GM12878 (cell line): ENCODE measurements around the gene TUBB. TPM values are rescaled to one million over a fixed set of nuclear protein-coding genes. Genes with fewer than 3 reads are reported as not detected.

Experiments
- ATAC-seq: fragments of 200-7000 bp; cut with Tn5 transposase; 3 replicates; pipeline ENCODE4 v1.9.1; 2020; ENCODE audit warnings: mild to moderate bottlenecking, moderate library complexity
- BruUV-seq: library from RNA; stranded (reverse); fragments of 400-500 nt; replicated peaks from 2 replicates; lab custom pipeline; 2021; lab: Mats Ljungman, UMichigan
- CTCF ChIA-PET: fragments of 300-600 bp; sonication (Branson Sonifier 250); formaldehyde crosslinking; extraction: SDS; loops from one replicate; lab custom pipeline; 2021; ENCODE audit warnings: inconsistent platforms; lab: Yijun Ruan, JAX
- POLR2A ChIA-PET: fragments of 350-600 bp; formaldehyde crosslinking; extraction: SDS; loops from one replicate; lab custom pipeline; 2021; ENCODE audit warnings: inconsistent platforms; lab: Charles Lee
- RAD21 ChIA-PET: fragments of 300-600 bp; sonication (Branson Sonifier 250); formaldehyde crosslinking; loops from one replicate; lab custom pipeline; 2023; ENCODE audit warnings: antibody characterized with exemption; ENCODE audit not compliant: unreplicated experiment; lab: Charles Lee
- SMC1A ChIA-PET: fragments of 300-600 bp; sonication (Branson Sonifier 250); formaldehyde crosslinking; loops from one replicate; lab custom pipeline; 2023; ENCODE audit not compliant: unreplicated experiment, uncharacterized antibody; lab: Charles Lee
- DNase-seq: peaks from one replicate; pipeline ENCODE4 v3.0.0-alpha.2; 2011; ENCODE audit warnings: low read depth, low spot score
- FAIRE-seq: peaks from 3 replicates; lab custom pipeline; 2011; peaks lifted over from hg19 to GRCh38; lab: Jason Lieb, UNC
- H2AFZ ChIP-seq: 2 replicates; pipeline ENCODE4 v1.6.0; 2011; ENCODE audit warnings: low read depth, low read length, control low read depth; ENCODE audit not compliant: control insufficient read depth
- H3K27ac ChIP-seq: 2 replicates; pipeline ENCODE4 v1.5.1; 2011; ENCODE audit warnings: control low read depth; ENCODE audit not compliant: control insufficient read depth, insufficient read depth
- H3K27me3 ChIP-seq, 2 experiments: replicated peaks in 1 of 2; 2 replicates each; pipeline versions ENCODE4 v1.6.0 to v1.6.1; 2011; ENCODE audit warnings: low read length in 1 of 2; ENCODE audit not compliant: control insufficient read depth in 2 of 2, insufficient read depth in 2 of 2
- H3K36me3 ChIP-seq, 2 experiments: 2 replicates each; pipeline ENCODE4 v1.5.1; 2011; ENCODE audit warnings: low read length in 1 of 2; ENCODE audit not compliant: control insufficient read depth in 2 of 2, insufficient read depth in 2 of 2
- H3K4me1 ChIP-seq: 2 replicates; pipeline ENCODE4 v1.6.1; 2011; ENCODE audit warnings: mild to moderate bottlenecking, low read length, moderate library complexity, mixed read lengths; ENCODE audit not compliant: control insufficient read depth, insufficient read depth
- H3K4me2 ChIP-seq: 2 replicates; pipeline ENCODE4 v1.6.0; 2011; ENCODE audit warnings: control low read depth; ENCODE audit not compliant: control insufficient read depth, insufficient read depth
- H3K4me3 ChIP-seq: fragments of 200-600 bp; sonication (generic); 2 replicates; pipeline ENCODE4 v1.5.1; 2016
- H3K79me2 ChIP-seq: 2 replicates; pipeline ENCODE4 v1.6.0; 2011; ENCODE audit warnings: low read length; ENCODE audit not compliant: control insufficient read depth, insufficient read depth
- H3K9ac ChIP-seq: 2 replicates; pipeline ENCODE4 v1.8.0; 2011; ENCODE audit warnings: low read length, control low read depth, mixed read lengths; ENCODE audit not compliant: control insufficient read depth, insufficient read depth
- H3K9me3 ChIP-seq: replicated peaks from 3 replicates; pipeline ENCODE4 v1.5.1; 2011; ENCODE audit warnings: mild to moderate bottlenecking, low read length; ENCODE audit not compliant: control insufficient read depth, insufficient read depth
- H4K20me1 ChIP-seq: 2 replicates; pipeline ENCODE4 v1.6.0; 2011; ENCODE audit not compliant: control insufficient read depth, insufficient read depth
- ASH2L ChIP-seq: fragments of 300-600, 200-600 bp; sonication (generic); IDR thresholded peaks from 2 replicates; pipeline ENCODE4 v1.6.1; 2017; ENCODE audit warnings: low read depth, mild to moderate bottlenecking, borderline replicate concordance
- BACH1 ChIP-seq: fragments of 450-650 bp; IDR thresholded peaks from 2 replicates; pipeline ENCODE4 v1.6.1; 2017; ENCODE audit warnings: mild to moderate bottlenecking, borderline replicate concordance
- CBFB ChIP-seq: IDR thresholded peaks from 2 replicates; pipeline ENCODE4 v1.6.1; 2016; ENCODE audit warnings: antibody characterized with exemption, low read depth
- GABPA ChIP-seq: IDR thresholded peaks from 2 replicates; pipeline ENCODE4 v1.6.1; 2014; ENCODE audit warnings: antibody characterized with exemption, low read depth, mild to moderate bottlenecking, inconsistent platforms
- IKZF1 ChIP-seq: fragments of 450-650 bp; conservative IDR thresholded peaks from 2 replicates; pipeline ENCODE4 v1.6.1; 2017; ENCODE audit warnings: antibody characterized with exemption, mild to moderate bottlenecking
- PML ChIP-seq: IDR thresholded peaks from 2 replicates; pipeline ENCODE4 v1.6.1; 2012; ENCODE audit warnings: low read length, inconsistent platforms
- POLR2AphosphoS5 ChIP-seq: IDR thresholded peaks from 2 replicates; pipeline ENCODE4 v1.6.1; 2011; ENCODE audit warnings: mild to moderate bottlenecking, low read length, inconsistent platforms
- POU2F2 ChIP-seq: IDR thresholded peaks from 3 replicates; pipeline ENCODE4 v1.6.1; 2011; ENCODE audit warnings: low read depth, mild to moderate bottlenecking, low read length, borderline replicate concordance
- SIN3A ChIP-seq: IDR thresholded peaks from 2 replicates; pipeline ENCODE4 v1.6.1; 2012; ENCODE audit warnings: low read depth, low read length, improper control_type of control experiment
- SMAD5 ChIP-seq: IDR thresholded peaks from 2 replicates; pipeline ENCODE4 v1.6.1; 2016; ENCODE audit warnings: antibody characterized with exemption, low read depth
- SMARCA5 ChIP-seq: fragments of 450-650 bp; IDR thresholded peaks from 2 replicates; pipeline ENCODE4 v1.6.1; 2017; ENCODE audit warnings: mild to moderate bottlenecking
- SMC3 ChIP-seq: IDR thresholded peaks from 2 replicates; pipeline ENCODE4 v1.6.1; 2011; ENCODE audit warnings: low read length, improper control_type of control experiment, borderline replicate concordance
- WGBS: methylation state at CpG from one replicate; pipeline ENCODE4 v1.1.6; 2016; ENCODE audit warnings: low lambda C conversion rate; ENCODE audit not compliant: insufficient replicate concordance, insufficient coverage; ENCODE audit errors: missing lambda C conversion rate; 5-methylcytosine and 5-hydroxymethylcytosine counted together
- in situ Hi-C: fragments of 300-500 bp; cut with MboI; formaldehyde crosslinking; loops from 9 replicates; pipeline ENCODE4 v1.14.3; 2018; ENCODE audit warnings: mixed read lengths
- intact Hi-C: fragments of 100-400 bp; cut with micrococcal nuclease; formaldehyde crosslinking; loops from one replicate; pipeline ENCODE4 v1.14.2; 2022; ENCODE audit not compliant: unreplicated experiment
- polyA plus RNA-seq, 11 experiments: library from polyadenylated mRNA; depleted of rRNA in 4 of 11; unstranded in 6 of 11; stranded (reverse) in 5 of 11; fragments of >200 nt; fragmentation: Nextera tagmentation in 4 of 11; fragmentation: Illumina TruSeq in 1 of 11; extraction: Ambion mirVana in 4 of 11; extraction: Trizol in 1 of 11; gene quantifications; 1 replicate in 1 of 11; 2 replicates in 10 of 11; pipeline versions ENCODE4 v1.2.1 to v1.2.3, GENCODE V29; 2011 to 2016; ENCODE audit warnings: inconsistent platforms in 2 of 11, missing spikeins in 2 of 11, low read depth in 1 of 11
- total RNA-seq, 4 experiments: library from RNA; depleted of rRNA in 3 of 4; stranded (reverse); fragments of >200 nt in 3 of 4; fragmentation: Illumina TruSeq in 1 of 4; extraction: Trizol in 1 of 4; gene quantifications; 2 replicates each; pipeline versions ENCODE4 v1.2.1 to v1.2.3, GENCODE V29; 2013 to 2021
- TF ChIP-seq, protein P1 (sequence below): fragments of 450-650 bp; IDR thresholded peaks from 2 replicates; pipeline ENCODE4 v1.6.1; 2017; ENCODE audit warnings: mild to moderate bottlenecking
- TF ChIP-seq, protein P2 (sequence below): fragments of 450-650 bp; formaldehyde crosslinking; IDR thresholded peaks from 2 replicates; pipeline ENCODE4 v1.5.0; 2022; ENCODE audit warnings: mild to moderate bottlenecking, missing genetic modification characterization

Gene TUBB
- total and polyA plus RNA-seq, 10 of the 15 experiments (the other 5 are each of a cell fraction or from before 2014, with no cell fraction given), result 1,039 to 3,052 (median 1,656) TPM

GRCh38 chr6:30670760-30671527 lies 49.2 kb upstream of the TUBB start (continued):
- TF ChIP-seq POU2F2 (no peak), BACH1 (no peak)

GRCh38 chr6:30672445-30673253 lies 47.5 kb upstream of the TUBB start, which contains the start of gene DHX16:
Gene DHX16 (minus strand): TSS chr6:30673006. CDS start chr6:30672841, 165 bp downstream.
- in situ Hi-C loops, result loop anchor here (5.0 kb wide), 1 partner anchor 190 kb away; no protein-coding TSS in a partner anchor
- Histone ChIP-seq H3K79me2 (peaks cover 14% of the 10 kb centered on the region), H3K36me3 (peaks cover 8 to 19% of the 10 kb centered on the region in 2 experiments), H3K4me1 (peaks cover 8% of the 10 kb centered on the region), H3K27ac (peak within 1 kb of the TSS; percentile 79), H3K27me3 (no peaks in the 10 kb centered on the region), H3K4me2 (peak within 1 kb of the TSS; percentile 81), H3K9me3 (no peaks in the 10 kb centered on the region), H4K20me1 (no peaks in the 10 kb centered on the region), H3K4me3 (peak within 1 kb of the TSS; percentile 99), H2AFZ (peak within 1 kb of the TSS; percentile 95), H3K9ac (peak within 1 kb of the TSS; percentile 90)
- CTCF ChIA-PET, result interaction anchor here (0.8 to 7.7 kb wide), 25 partner anchors 9 to 415 kb away, joined by 3 to 67 read pairs (median 4); partner anchors contain the start of genes C6orf136, MRPS18B, TUBB and VARS2
- SMC1A ChIA-PET, result interaction anchor here (0.5 to 2.4 kb wide), 17 partner anchors 9 to 211 kb away, joined by 3 to 20 read pairs (median 4); partner anchors contain the start of genes MRPS18B and PPP1R10
- POLR2A ChIA-PET, result interaction anchor here (0.6 to 4.0 kb wide), 12 partner anchors 9 to 350 kb away, joined by 3 to 16 read pairs (median 3); no protein-coding TSS in a partner anchor
- under 1% methylated on average over 57 of the region's 57 CpGs for WGBS
- DNase-seq, result peak; percentile 90
- intact Hi-C loops, result loop anchor here (1.0 to 5.0 kb wide), 4 partner anchors 26 to 190 kb away; partner anchors contain the start of genes C6orf136, MRPS18B and PPP1R10
- peak; percentile 100 for FAIRE-seq
- TSS peak; percentile 66 for BruUV-seq
- RAD21 ChIA-PET, result interaction anchor here (0.7 to 14.2 kb wide), 14 partner anchors 16 to 191 kb away, joined by 3 to 232 read pairs (median 4); partner anchors contain the start of genes ATAT1, MDC1, NRM and PRR3
- ATAC-seq, result peak; percentile 90
- peak; percentile 74 for TF ChIP-seq POLR2AphosphoS5
- TF ChIP-seq SMC3, result peak; percentile 64; the same call in 1 of the 2 replicates
- peak; percentile 66; the same call in 1 of the 2 replicates for TF ChIP-seq SMAD5
- peak; percentile 81; the same call in 1 of the 2 replicates for TF ChIP-seq CBFB
- peak; percentile 87; the same call in 1 of the 2 replicates for TF ChIP-seq ASH2L
- TF ChIP-seq GABPA, result peak; percentile 80
- TF ChIP-seq PML, result peak; percentile 75; the same call in 1 of the 2 replicates
- peak; percentile 77; the same call in 1 of the 2 replicates for TF ChIP-seq SIN3A
- TF ChIP-seq, protein P1, sequence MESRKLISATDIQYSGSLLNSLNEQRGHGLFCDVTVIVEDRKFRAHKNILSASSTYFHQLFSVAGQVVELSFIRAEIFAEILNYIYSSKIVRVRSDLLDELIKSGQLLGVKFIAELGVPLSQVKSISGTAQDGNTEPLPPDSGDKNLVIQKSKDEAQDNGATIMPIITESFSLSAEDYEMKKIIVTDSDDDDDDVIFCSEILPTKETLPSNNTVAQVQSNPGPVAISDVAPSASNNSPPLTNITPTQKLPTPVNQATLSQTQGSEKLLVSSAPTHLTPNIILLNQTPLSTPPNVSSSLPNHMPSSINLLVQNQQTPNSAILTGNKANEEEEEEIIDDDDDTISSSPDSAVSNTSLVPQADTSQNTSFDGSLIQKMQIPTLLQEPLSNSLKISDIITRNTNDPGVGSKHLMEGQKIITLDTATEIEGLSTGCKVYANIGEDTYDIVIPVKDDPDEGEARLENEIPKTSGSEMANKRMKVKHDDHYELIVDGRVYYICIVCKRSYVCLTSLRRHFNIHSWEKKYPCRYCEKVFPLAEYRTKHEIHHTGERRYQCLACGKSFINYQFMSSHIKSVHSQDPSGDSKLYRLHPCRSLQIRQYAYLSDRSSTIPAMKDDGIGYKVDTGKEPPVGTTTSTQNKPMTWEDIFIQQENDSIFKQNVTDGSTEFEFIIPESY, result no peak
- TF ChIP-seq, protein P2, sequence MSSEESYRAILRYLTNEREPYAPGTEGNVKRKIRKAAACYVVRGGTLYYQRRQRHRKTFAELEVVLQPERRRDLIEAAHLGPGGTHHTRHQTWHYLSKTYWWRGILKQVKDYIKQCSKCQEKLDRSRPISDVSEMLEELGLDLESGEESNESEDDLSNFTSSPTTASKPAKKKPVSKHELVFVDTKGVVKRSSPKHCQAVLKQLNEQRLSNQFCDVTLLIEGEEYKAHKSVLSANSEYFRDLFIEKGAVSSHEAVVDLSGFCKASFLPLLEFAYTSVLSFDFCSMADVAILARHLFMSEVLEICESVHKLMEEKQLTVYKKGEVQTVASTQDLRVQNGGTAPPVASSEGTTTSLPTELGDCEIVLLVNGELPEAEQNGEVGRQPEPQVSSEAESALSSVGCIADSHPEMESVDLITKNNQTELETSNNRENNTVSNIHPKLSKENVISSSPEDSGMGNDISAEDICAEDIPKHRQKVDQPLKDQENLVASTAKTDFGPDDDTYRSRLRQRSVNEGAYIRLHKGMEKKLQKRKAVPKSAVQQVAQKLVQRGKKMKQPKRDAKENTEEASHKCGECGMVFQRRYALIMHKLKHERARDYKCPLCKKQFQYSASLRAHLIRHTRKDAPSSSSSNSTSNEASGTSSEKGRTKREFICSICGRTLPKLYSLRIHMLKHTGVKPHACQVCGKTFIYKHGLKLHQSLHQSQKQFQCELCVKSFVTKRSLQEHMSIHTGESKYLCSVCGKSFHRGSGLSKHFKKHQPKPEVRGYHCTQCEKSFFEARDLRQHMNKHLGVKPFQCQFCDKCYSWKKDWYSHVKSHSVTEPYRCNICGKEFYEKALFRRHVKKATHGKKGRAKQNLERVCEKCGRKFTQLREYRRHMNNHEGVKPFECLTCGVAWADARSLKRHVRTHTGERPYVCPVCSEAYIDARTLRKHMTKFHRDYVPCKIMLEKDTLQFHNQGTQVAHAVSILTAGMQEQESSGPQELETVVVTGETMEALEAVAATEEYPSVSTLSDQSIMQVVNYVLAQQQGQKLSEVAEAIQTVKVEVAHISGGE (CRISPR knock-in tag), result peak; percentile 33; the same call in 1 of the 2 replicates
- TF ChIP-seq SMARCA5, result peak; percentile 97
- peak; percentile 87 for TF ChIP-seq IKZF1
